Inflammatory macrophage treated with lipopolysaccharide for 1 hour (primary cell): ENCODE results near the gene CNPY2.
A peak's percentile ranks its signal among the peaks of the same experiment; 100 is the strongest.
"Not testable (repeated sequence)": the region's sequence is repeated elsewhere in the genome, so short reads cannot be mapped to it uniquely, and the experiment has no call there.

ENCODE experiments used
- DNase-seq, 2 donors: peaks; one replicate each; pipeline ENCODE4 v3.0.0-alpha.2; 2020 to 2022

Gene CNPY2

DNA sequence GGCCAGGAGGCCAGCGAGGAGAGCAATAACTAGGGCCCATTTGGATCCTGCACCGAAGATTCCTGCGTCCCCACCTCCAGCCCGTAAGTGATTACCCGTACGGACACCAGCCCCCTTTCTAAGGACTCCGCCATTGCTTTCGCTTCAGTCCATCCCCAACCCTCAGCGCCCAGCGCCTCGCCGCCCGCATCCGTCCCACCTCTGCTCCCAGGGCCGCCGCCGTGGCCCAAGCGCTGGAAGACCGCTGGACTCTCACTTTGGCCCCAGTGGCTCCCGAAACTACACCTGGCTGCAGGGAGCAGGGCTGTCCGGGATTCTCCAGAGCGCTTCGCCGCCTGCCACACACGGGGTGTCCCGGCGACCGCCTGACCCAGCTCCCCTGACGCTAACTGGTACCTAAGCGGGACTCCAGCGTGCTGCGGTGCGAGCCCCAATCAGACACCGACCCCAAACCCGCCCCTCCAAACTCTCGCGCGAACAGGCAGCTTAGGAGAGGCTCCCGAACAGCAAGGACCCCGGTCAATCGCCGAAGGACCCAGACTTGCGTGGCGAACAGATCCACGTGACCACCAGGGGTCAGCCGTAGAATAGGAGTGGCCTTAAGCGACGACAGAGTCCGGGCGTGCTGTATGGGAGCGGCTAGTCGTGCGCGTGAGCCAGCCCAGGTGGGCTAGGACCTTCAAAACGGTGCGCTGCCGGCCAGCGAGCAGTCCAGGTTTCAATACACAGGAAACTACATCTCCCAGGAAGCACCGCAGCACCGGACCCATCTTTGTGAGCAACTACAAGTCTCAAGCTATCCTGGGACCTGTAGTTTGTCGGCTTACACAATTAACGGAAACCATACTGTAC, at the start of gene CNPY2:
CNPY2 (minus strand) TSS at position 367 of the 852 bp plus-strand sequence. CDS start 771 bp downstream, outside the sequence.
- peak; percentile 92 to 94 for DNase-seq

DNA sequence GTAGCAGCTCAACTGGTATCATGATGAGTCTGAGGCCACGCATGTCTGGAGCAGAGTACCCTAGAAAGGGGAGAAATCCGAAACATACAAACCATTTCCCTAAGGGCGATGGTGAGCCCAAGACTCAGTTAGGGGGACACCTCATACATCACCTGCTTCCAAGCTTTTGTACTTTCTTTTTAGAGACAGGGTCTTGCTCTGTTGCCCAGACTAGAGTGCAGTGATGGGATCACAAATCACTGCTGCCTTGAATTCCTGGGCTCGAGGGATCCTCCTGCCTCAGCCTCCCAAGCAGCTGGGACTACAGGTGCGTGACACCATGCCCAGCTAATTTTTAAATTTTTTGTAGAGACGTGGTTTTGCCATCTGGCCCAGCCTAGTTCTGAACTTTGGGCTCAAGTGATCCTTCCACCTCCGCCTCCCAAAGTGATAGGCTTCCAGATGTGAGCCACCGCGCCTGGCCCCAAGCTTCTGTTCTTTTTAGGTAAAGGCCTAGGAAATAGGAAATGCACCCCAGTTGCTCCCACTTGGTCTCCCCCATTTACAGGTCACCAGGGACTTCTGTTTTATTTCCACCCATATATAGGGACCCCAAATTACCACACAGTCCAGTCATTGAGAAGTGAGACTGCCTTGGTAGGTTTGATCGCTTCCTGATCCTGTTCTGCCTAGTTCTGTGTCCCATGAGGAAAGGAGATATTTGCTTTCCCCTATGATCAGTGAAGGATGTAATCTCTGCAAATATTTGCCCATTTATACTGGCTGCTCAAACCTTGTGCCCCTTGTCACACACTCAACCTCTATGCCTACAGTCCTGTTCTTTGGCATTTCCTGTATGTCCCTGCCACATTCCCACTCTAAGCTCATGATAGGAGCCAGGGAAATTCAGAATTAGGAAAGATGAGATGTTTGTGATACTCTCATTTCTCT, 46.6 kb upstream of the CNPY2 start, which contains the start of gene APOF:
APOF (minus strand) TSS at position 728 of the 930 bp plus-strand sequence; CDS start at position 616, 112 bp downstream.
- DNase-seq = no peak

GRCh38 chr12:56361487-56362129, 45.8 kb upstream of the CNPY2 start:
- no peak for DNase-seq

DNA sequence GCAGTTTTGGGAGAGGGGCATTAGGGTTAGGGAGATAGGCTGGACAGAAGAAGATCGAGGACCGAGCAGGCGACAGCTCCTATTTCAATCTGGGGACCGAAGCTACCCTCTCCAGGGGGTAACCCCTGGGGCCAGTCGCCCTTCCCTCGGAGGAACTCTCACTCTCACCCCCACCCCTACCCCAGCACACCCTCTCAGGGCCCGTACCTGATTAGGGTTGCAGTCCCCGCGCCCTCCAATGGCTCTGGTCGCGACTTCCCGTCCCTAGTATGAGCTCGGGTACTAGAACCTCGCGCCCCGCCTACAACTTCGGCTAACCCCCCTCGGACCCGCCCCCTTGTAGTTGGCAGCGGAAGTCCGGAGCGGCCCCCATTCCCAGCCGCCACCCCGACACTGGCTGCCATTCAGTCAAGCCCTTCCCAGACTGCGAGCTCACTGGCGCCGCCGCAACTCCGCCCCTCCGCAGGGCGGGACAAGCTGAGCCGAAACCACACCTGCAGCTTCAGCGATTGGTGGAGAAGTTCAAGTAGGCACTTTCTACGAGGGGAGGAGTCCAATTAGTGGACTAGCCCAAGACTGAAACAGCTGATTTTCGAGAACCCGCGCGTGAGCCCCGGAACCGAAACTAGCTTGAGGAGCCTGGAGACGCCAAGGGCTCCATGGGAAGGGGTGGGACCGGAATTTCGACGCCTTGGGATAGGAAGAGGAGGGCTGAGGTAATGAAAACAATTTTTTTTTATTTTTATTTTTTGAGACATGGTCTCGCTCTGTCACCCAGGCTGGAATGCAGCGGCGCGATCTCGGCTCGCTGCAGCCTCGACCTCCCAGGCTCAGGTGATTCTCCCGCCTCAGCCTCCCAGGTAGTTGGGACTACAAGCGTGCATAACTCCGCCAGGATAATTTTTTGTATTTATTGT, 44.3 kb upstream of the CNPY2 start, which contains the start of gene STAT2:
STAT2 (minus strand) TSS at position 257 of the 917 bp plus-strand sequence. CDS start 3,536 bp downstream, outside the sequence.
- DNase-seq = peak; percentile 99 to 100

DNA sequence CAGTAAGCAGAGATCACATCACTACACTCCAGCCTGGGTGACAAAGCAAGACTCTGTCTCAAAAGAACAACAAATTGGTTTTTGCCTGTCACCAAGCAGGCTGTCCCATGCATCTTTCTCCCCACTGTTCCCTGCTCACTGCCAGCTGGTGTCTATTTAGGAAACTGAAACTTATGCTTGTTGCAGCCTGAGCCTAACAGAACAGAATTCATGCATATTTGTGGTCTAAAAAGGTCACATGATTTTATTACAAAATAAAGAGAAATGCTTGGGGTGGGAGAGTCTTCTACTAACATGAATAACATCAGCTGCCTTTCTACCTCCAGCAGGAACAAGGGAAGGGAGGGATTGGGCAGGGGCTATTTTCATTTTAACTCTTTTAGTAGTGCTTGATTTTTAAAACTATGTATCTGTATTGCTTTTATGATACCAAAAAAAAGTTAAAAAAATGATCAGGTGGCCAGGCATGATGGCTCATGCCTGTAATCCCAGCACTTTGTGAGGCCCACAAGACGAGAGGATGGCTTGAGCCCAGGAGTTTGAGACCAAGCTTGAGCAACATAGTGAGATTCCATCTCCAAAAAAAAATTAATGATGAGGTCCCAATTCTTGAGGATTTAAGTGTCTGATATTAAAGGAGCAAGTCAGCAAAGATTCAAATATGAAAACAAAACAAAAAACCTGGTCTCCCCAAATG, 43.2 kb upstream of the CNPY2 start:
- peak; percentile 76 to 78 for DNase-seq

- DNase-seq = no peak
These were observed 35.5 kb upstream of the CNPY2 start for GRCh38 chr12:56351325-56351724.

GRCh38 chr12:56350662-56351061, 34.9 kb upstream of the CNPY2 start:
- no peak for DNase-seq

- DNase-seq = no peak
These were observed 33.0 kb upstream of the CNPY2 start for GRCh38 chr12:56348776-56349175.

GRCh38 chr12:56347255-56347654, 31.5 kb upstream of the CNPY2 start:
- DNase-seq = not testable (repeated sequence)

DNA sequence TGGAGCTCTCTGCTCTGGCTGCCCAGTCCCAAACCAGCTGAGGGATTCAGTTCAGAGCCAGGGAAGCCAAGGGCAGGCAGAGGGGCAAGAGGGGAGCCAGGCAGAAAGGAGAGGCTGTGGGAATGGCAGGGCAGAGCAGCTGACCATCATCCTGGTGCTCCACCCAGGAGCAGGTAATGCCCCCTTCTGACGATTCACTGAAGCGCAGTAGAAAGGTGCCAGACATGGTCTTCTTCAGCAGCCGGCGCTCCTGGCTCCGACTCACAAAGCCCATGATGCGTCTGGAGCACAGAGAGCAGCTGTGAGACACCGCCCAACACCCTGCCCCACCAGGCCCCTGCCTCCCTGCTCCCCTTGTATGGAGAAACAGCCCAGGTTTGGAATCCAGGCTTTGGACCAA, 30.9 kb upstream of the CNPY2 start:
- DNase-seq = no peak

- not testable (repeated sequence) for DNase-seq
These were observed 26.5 kb upstream of the CNPY2 start for GRCh38 chr12:56342290-56342689.

DNA sequence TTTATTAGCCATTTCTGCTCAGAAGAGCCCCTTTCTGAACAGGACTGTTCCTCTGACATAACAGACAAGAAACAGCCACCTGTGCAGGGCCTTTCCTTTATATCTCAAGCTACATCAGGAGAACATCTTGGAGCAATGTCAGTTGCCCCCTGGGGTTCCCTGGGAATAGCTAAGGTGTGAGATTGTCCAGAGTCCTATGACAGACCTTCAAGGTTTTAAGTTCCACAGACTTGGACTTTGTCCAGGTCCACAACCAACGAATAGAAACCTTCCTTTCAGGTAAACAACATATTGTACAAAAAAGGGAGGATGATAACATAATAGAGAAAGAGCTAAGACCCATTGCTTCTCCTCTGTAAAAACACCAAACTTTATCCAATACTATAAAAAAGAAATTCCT, 25.8 kb upstream of the CNPY2 start:
- no peak for DNase-seq

DNA sequence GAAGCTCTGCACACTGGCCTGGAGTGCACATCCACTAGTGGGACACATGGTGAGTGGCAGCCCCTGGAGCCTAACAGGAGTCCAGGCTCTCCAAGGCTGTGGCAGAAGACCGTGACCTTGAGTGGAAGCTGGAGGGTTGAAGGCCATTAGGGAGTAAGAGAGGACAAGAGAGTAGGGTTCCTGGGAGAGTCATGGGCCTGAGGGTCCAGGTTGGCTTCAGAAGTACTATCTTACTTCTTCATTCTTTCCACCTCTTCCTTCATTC, 23.3 kb upstream of the CNPY2 start:
- no peak for DNase-seq

DNA sequence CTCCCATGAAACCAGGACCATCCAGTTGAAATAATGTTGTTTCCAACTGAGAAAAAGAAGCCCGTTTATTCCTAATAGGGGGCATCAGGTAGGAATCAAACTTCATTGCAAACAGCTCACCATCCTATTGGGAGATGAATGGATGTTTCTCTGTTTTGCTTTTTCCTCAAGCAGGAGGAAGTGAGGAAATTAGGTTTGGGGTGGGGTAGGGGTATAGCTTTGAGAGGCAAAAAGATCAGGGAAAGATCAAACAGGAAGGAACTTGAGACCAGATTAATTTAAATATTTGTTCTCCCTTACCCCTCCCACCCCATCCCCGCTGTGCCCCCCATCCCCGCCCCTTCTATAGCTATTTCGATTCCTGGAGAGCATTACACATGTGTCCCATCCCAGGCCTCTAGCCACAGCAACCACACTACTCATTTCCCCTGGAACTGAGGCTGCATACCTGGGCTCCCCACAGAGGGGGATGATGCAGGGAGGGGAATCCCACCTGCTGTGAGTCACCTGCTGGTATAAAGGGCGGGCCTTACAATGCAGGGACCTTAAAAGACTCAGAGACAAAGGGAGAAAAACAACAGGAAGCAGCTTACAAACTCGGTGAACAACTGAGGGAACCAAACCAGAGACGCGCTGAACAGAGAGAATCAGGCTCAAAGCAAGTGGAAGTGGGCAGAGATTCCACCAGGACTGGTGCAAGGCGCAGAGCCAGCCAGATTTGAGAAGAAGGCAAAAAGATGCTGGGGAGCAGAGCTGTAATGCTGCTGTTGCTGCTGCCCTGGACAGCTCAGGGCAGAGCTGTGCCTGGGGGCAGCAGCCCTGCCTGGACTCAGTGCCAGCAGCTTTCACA, 22.7 kb upstream of the CNPY2 start, which contains the start of gene IL23A:
IL23A (plus strand) TSS at position 577 of the 850 bp plus-strand sequence; CDS start at position 738, 161 bp downstream.
- DNase-seq = peak; percentile 55 to 83

DNA sequence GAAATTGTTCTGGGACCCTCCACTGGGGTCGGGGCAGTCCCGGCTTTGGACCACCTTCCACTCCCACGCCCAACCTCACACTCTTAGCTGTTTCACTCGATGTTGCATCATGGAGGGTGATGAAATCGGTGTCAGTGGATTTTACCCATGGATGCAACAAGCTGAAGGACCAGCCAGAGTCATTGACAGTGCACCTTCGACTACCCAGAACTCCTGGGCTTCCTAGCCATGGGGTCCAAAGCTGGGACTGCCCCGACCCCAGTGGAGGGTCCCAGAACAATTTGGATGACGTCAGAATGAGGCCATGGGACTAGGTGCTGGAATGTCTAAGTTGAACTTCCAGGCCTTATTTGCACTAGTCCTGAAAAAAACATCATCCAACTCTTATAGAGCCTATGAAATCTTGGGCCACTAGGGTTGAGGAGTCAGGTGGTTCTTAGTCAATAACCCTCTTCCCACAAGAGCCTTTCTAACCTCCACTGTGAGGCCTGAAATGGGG, 22.0 kb upstream of the CNPY2 start:
- peak; percentile 98 to 99 for DNase-seq

DNA sequence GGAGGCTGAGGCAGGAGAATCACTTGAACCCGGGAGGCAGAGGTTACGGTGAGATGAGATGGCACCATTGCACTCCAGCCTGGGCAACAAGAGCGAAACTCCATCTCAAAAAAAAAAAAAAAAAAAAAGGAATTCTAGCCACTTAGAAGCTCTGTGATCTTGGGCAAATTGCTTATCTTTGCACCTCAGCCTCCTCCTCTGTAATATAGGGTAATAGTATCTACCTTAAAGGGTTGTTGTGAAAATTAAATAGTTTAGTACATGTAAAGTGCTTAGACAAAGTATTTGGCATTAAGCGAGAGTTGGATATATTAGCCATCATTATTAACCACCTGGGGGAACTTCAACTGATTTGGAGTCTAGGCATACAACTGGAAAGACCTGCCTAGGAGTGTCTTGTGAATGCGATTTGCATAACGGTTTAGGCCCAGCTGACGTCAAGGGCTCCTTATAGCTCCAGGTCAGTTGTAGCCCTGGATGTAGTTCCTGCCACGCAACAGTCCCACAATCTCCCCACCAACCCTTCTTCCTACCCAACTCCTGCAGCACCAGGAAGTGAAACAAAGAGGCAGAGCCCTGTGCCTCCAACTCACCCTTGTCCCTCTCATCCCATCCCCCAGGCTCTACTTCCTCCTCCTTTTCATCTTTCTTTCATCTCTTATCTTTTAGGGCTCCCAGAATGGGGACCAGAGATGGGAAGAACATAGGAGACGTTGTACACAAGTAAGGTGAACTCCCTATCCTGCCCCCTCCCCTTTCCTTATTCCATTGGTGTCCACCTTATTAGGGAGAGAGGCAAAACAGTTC, 20.8 kb upstream of the CNPY2 start:
- DNase-seq = peak; percentile 92 to 99

- not testable (repeated sequence) for DNase-seq
These were observed 19.7 kb upstream of the CNPY2 start for GRCh38 chr12:56335527-56335926.

- no peak for DNase-seq
These were observed 18.7 kb upstream of the CNPY2 start for GRCh38 chr12:56334490-56334793.
